HCT116 (cell line): ENCODE data around the gene FNBP1. TPM values are rescaled to one million over a fixed set of nuclear protein-coding genes. Genes with fewer than 3 reads are reported as not detected.
A peak's percentile ranks its signal among the peaks of the same experiment; 100 is the strongest.

Source experiments
- ATAC-seq: fragments of 200-7000 bp; cut with Tn5 transposase; 2 replicates; pipeline ENCODE4 v1.9.1; 2020; ENCODE audit warnings: mild to moderate bottlenecking, moderate library complexity
- BruUV-seq: library from RNA; stranded (reverse); fragments of 400-500 nt; replicated peaks from 2 replicates; lab custom pipeline; 2021; lab: Mats Ljungman, UMichigan
- CTCF ChIA-PET: fragments of 300-600 bp; sonication (Branson Sonifier 250); formaldehyde crosslinking; loops from one replicate; lab custom pipeline; 2021; ENCODE audit warnings: antibody characterized with exemption; lab: Charles Lee
- POLR2A ChIA-PET: fragments of 300-600, 350-600 bp; sonication (Branson Sonifier 250); formaldehyde crosslinking; loops from one replicate; lab custom pipeline; 2021; ENCODE audit warnings: antibody characterized with exemption; lab: Charles Lee
- RAD21 ChIA-PET, 2 experiments: fragments of 300-600 bp; sonication (Branson Sonifier 250); formaldehyde crosslinking; loops; one replicate each; lab custom pipeline; 2023; ENCODE audit warnings: low total read pairs in 2 of 2; ENCODE audit not compliant: uncharacterized antibody in 2 of 2, unreplicated experiment in 2 of 2, low non-redundant PET in 1 of 2; lab: Charles Lee
- DNase-seq: peaks from one replicate; pipeline ENCODE4 v3.0.0-alpha.2; 2010; ENCODE audit warnings: low read depth, low spot score
- H2AFZ ChIP-seq: fragments of 200-600 bp; shearing (Covaris generic), sonication (generic); 2 replicates; pipeline ENCODE4 v1.6.1; 2017; ENCODE audit warnings: low read depth, mixed run types, mixed read lengths, antibody characterized with exemption, low read length; ENCODE audit not compliant: poor library complexity, severe bottlenecking
- H3K27ac ChIP-seq: 2 replicates; pipeline ENCODE4 v1.5.1; 2012; ENCODE audit warnings: low read depth, low read length
- H3K27me3 ChIP-seq: fragments of 200-600 bp; sonication (generic); 2 replicates; pipeline ENCODE4 v1.6.1; 2016; ENCODE audit warnings: mixed run types, low read length, mixed read lengths; ENCODE audit not compliant: insufficient read depth
- H3K36me3 ChIP-seq, 2 experiments: fragments of 200-500 bp in 1 of 2; fragments of 200-600 bp in 1 of 2; sonication (Bioruptor generic) in 1 of 2; sonication (generic) in 1 of 2; 2 replicates each; pipeline versions ENCODE4 v1.5.1 to v1.6.1; 2014 to 2016; ENCODE audit warnings: low read length in 2 of 2, inconsistent platforms in 1 of 2, mixed read lengths in 1 of 2, mixed run types in 1 of 2; ENCODE audit not compliant: insufficient read depth in 2 of 2, control insufficient read depth in 1 of 2
- H3K4me1 ChIP-seq, 2 experiments: fragments of 200-600 bp in 1 of 2; sonication (generic) in 1 of 2; 2 replicates each; pipeline versions ENCODE4 v1.5.1 to v1.6.1; 2012 to 2017; ENCODE audit warnings: low read length in 2 of 2, inconsistent platforms in 1 of 2, mild to moderate bottlenecking in 1 of 2, mixed read lengths in 1 of 2, mixed run types in 1 of 2, moderate library complexity in 1 of 2; ENCODE audit not compliant: insufficient read depth in 2 of 2, control insufficient read depth in 1 of 2
- H3K4me2 ChIP-seq: fragments of 200-600 bp; sonication (generic); 2 replicates; pipeline ENCODE4 v1.6.1; 2017; ENCODE audit warnings: mixed run types, low read length, mixed read lengths
- H3K4me3 ChIP-seq, 2 experiments: fragments of 200-600 bp in 1 of 2; sonication (generic) in 1 of 2; replicated peaks in 1 of 2; 2 replicates each; pipeline ENCODE4 v1.5.1; 2011 to 2016; ENCODE audit warnings: low read length in 2 of 2, control low read depth in 1 of 2, low read depth in 1 of 2, mild to moderate bottlenecking in 1 of 2, mixed read lengths in 1 of 2, mixed run types in 1 of 2
- H3K79me2 ChIP-seq: fragments of 200-600 bp; sonication (generic); 2 replicates; pipeline ENCODE4 v1.6.1; 2017; ENCODE audit warnings: mild to moderate bottlenecking, mixed run types, low read length, moderate library complexity, mixed read lengths; ENCODE audit not compliant: insufficient read depth
- H3K9ac ChIP-seq: fragments of 200-600 bp; sonication (generic); 2 replicates; pipeline ENCODE4 v1.6.1; 2016; ENCODE audit warnings: low read length, mixed read lengths
- H3K9me2 ChIP-seq: fragments of 200-600 bp; sonication (generic), shearing (Covaris generic); 2 replicates; pipeline ENCODE4 v1.6.1; 2017; ENCODE audit warnings: mixed run types, mild to moderate bottlenecking, moderate library complexity; ENCODE audit not compliant: insufficient read depth
- H3K9me3 ChIP-seq, 2 experiments: fragments of 200-500 bp in 1 of 2; fragments of 200-600 bp in 1 of 2; sonication (Bioruptor generic) in 1 of 2; sonication (generic) in 1 of 2; 2 replicates each; pipeline ENCODE4 v1.6.1; 2014 to 2017; ENCODE audit warnings: low read length in 2 of 2, mixed read lengths in 2 of 2, inconsistent platforms in 1 of 2, low read depth in 1 of 2, mild to moderate bottlenecking in 1 of 2, mixed run types in 1 of 2, moderate library complexity in 1 of 2; ENCODE audit not compliant: control insufficient read depth in 1 of 2, insufficient read depth in 1 of 2
- H4K20me1 ChIP-seq: fragments of 200-600 bp; sonication (generic), shearing (Covaris generic); 2 replicates; pipeline ENCODE4 v1.6.1; 2017; ENCODE audit warnings: mixed run types, mild to moderate bottlenecking, moderate library complexity; ENCODE audit not compliant: insufficient read depth
- ATF3 ChIP-seq: IDR thresholded peaks from 2 replicates; pipeline ENCODE4 v1.6.1; 2012
- CBX3 ChIP-seq: IDR thresholded peaks from 2 replicates; pipeline ENCODE4 v1.6.1; 2012; ENCODE audit warnings: low read depth
- CEBPB ChIP-seq: IDR thresholded peaks from 2 replicates; pipeline ENCODE4 v1.6.1; 2012; ENCODE audit warnings: low read depth
- CTCF ChIP-seq, 3 experiments: fragments of 200-600 bp in 1 of 3; sonication (generic) in 1 of 3; IDR thresholded peaks in 2 of 3; conservative IDR thresholded peaks in 1 of 3; 2 replicates each; pipeline ENCODE4 v1.5.1; 2012 to 2017; ENCODE audit warnings: low read depth in 2 of 3, low read length in 2 of 3, antibody characterized with exemption in 1 of 3, borderline replicate concordance in 1 of 3, control low read depth in 1 of 3, mild to moderate bottlenecking in 1 of 3, mixed read lengths in 1 of 3, mixed run types in 1 of 3, moderate library complexity in 1 of 3; ENCODE audit not compliant: insufficient read depth in 1 of 3
- EGR1 ChIP-seq: IDR thresholded peaks from 2 replicates; pipeline ENCODE4 v1.6.1; 2012; ENCODE audit warnings: low read depth
- EZH2 ChIP-seq: fragments of 200-600 bp; sonication (generic); IDR thresholded peaks from 2 replicates; pipeline ENCODE4 v1.6.1; 2017; ENCODE audit warnings: antibody characterized with exemption, mixed run types
- EZH2phosphoT487 ChIP-seq: fragments of 200-600 bp; IDR thresholded peaks from 2 replicates; pipeline ENCODE4 v1.6.1; 2018; ENCODE audit warnings: antibody characterized with exemption, borderline replicate concordance
- FOSL1 ChIP-seq: IDR thresholded peaks from 2 replicates; pipeline ENCODE4 v1.6.1; 2012; ENCODE audit warnings: low read depth
- JUND ChIP-seq: IDR thresholded peaks from 2 replicates; pipeline ENCODE4 v1.6.1; 2012
- MAX ChIP-seq: IDR thresholded peaks from 2 replicates; pipeline ENCODE4 v1.6.1; 2012
- POLR2AphosphoS5 ChIP-seq: IDR thresholded peaks from 2 replicates; pipeline ENCODE4 v1.6.1; 2011; ENCODE audit warnings: mild to moderate bottlenecking, low read depth, low read length, moderate library complexity
- RAD21 ChIP-seq: IDR thresholded peaks from 2 replicates; pipeline ENCODE4 v1.6.1; 2012; ENCODE audit warnings: low read depth, mild to moderate bottlenecking
- REST ChIP-seq: IDR thresholded peaks from 2 replicates; pipeline ENCODE4 v1.6.1; 2012; ENCODE audit warnings: low read depth
- SIN3A ChIP-seq: IDR thresholded peaks from 2 replicates; pipeline ENCODE4 v1.6.1; 2012; ENCODE audit warnings: low read depth
- SRF ChIP-seq: IDR thresholded peaks from 2 replicates; pipeline ENCODE4 v1.6.1; 2012; ENCODE audit warnings: low read depth
- TCF7L2 ChIP-seq: IDR thresholded peaks from 2 replicates; pipeline ENCODE4 v1.7.0; 2011; ENCODE audit warnings: borderline replicate concordance, inconsistent platforms; ENCODE audit not compliant: insufficient read depth, insufficient read length; ENCODE audit errors: extremely low read depth
- YY1 ChIP-seq: IDR thresholded peaks from 2 replicates; pipeline ENCODE4 v1.6.1; 2011; ENCODE audit warnings: low read length, low read depth, moderate library complexity, mild to moderate bottlenecking; ENCODE audit not compliant: insufficient replicate concordance; ENCODE audit errors: extremely low read depth
- ZBTB33 ChIP-seq: IDR thresholded peaks from 2 replicates; pipeline ENCODE4 v1.6.1; 2011; ENCODE audit warnings: mild to moderate bottlenecking, low read length, moderate library complexity; ENCODE audit not compliant: insufficient replicate concordance; ENCODE audit errors: extremely low read depth
- ZFX ChIP-seq: fragments of 450-650 bp; IDR thresholded peaks from 2 replicates; pipeline ENCODE4 v1.6.1; 2017
- ZNF274 ChIP-seq: fragments of 200-500 bp; sonication (Bioruptor generic); IDR thresholded peaks from 2 replicates; pipeline ENCODE4 v1.6.1; 2014; ENCODE audit warnings: mild to moderate bottlenecking, low read depth, low read length, inconsistent platforms
- intact Hi-C: fragments of 100-400 bp; cut with micrococcal nuclease; formaldehyde crosslinking; loops from 2 replicates; pipeline ENCODE4 v1.10.0; 2022
- total RNA-seq: library from RNA; stranded (reverse); gene quantifications from one replicate; pipeline ENCODE4 v1.2.1, GENCODE V29; 2021; ENCODE audit not compliant: unreplicated experiment

FNBP1 gene
- total RNA-seq, 1 experiment from 2014 or later: 25.0 TPM

GRCh38 chr9:130078547-130078946 lies 35.6 kb upstream of the FNBP1 start:
- no peak for ATAC-seq
- CTCF ChIA-PET: no interaction called here

More at GRCh38 chr9:130078547-130078946, 35.6 kb upstream of the FNBP1 start:
- RAD21 ChIA-PET: no interaction called here
- Histone ChIP-seq H3K4me3 (no peak overlapping the region), H3K9ac (no peak overlapping the region), H3K79me2 (0 out of 2 replicates have a peak, but pooled peaks cover under 1% of the 10 kb centered on the region), H3K9me3 (no peaks in the 10 kb centered on the region), H3K27me3 (no peaks in the 10 kb centered on the region), H3K4me1 (no peaks in the 10 kb centered on the region), H3K9me2 (no peaks in the 10 kb centered on the region), H2AFZ (no peak overlapping the region), H4K20me1 (no peaks in the 10 kb centered on the region), H3K4me2 (no peak overlapping the region), H3K27ac (no peak overlapping the region), H3K36me3 (peaks cover 14 to 17% of the 10 kb centered on the region in 2 experiments)
- intact Hi-C loops: no loop called here
- TSS peak; percentile 32 for BruUV-seq
- POLR2A ChIA-PET: no interaction called here
- DNase-seq: no peak
- TF ChIP-seq JUND: no peak
- no peak for TF ChIP-seq EGR1
- no peak for TF ChIP-seq SIN3A
- TF ChIP-seq ZBTB33: no peak
- TF ChIP-seq ZFX: no peak
- TF ChIP-seq POLR2AphosphoS5: no peak
- no peak for TF ChIP-seq YY1
- TF ChIP-seq CTCF (IDR thresholded peaks at IDR 0.05 in 2 of 3, conservative IDR thresholded peaks at IDR 0.05 in 1 of 3; ENCODE audit: borderline replicate concordance in 1 of 3, insufficient read depth in 1 of 3, low read depth in 2 of 3, low read length in 2 of 3): no peak
- no peak for TF ChIP-seq FOSL1
- TF ChIP-seq SRF: no peak
- TF ChIP-seq RAD21: no peak
- TF ChIP-seq TCF7L2: no peak
- no peak for TF ChIP-seq EZH2phosphoT487
- no peak for TF ChIP-seq MAX
- no peak for TF ChIP-seq EZH2
- no peak for TF ChIP-seq REST
- TF ChIP-seq CEBPB: no peak
- no peak for TF ChIP-seq ZNF274
- no peak for TF ChIP-seq ATF3
- TF ChIP-seq CBX3: no peak
